Measurements from ENCODE around the gene MACROD2. TPM values are rescaled to one million over a fixed set of nuclear protein-coding genes. Genes with fewer than 3 reads are reported as not detected.

MACROD2 gene
- total RNA-seq, 1 experiment from 2014 or later: 1.4 TPM

DNA sequence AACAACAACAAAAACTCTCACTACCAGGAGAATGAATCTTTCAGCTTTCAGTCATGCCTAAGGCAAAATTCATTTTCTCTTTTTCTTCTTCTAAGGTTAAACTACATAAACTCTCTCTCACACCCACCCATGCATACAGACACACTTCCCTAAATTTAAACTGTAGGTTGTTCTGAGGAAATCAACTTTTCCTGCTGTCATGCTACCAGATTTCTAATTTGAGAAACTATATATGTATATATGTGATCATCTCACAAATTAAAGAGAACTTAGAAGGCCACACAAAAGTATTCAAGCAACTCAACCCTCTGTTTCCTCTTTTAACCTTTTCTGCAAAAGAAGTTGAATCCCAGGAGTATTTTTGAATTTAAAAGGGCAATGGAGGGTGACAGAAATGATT, 2045.4 kb downstream of the MACROD2 start:
- no peaks in the 10 kb centered on the region for H3K36me3 ChIP-seq (ENCODE audit: insufficient read depth, low read length, poor library complexity, severe bottlenecking)
- H3K4me3 ChIP-seq (ENCODE audit: low read depth, low read length, poor library complexity, severe bottlenecking): no peak overlapping the region
- TF ChIP-seq CTCF (conservative IDR thresholded peaks at IDR 0.05; ENCODE audit: low read depth, low read length) (no peak), EZH2 (IDR thresholded peaks at IDR 0.05; ENCODE audit: borderline replicate concordance, low read depth, low read length, poor library complexity, severe bottlenecking) (no peak)
- peaks cover 13% of the 10 kb centered on the region for H3K9me3 ChIP-seq (ENCODE audit: low read depth, low read length, poor library complexity, severe bottlenecking)
- H3K4me1 ChIP-seq (ENCODE audit: insufficient read depth, low read length, poor library complexity, severe bottlenecking): no peaks in the 10 kb centered on the region
- H3K27ac ChIP-seq (ENCODE audit: low read depth, low read length, poor library complexity, severe bottlenecking): no peak overlapping the region
- intact Hi-C loops (cut with micrococcal nuclease; ENCODE audit: unreplicated experiment): no loop called here
- ChIA-PET POLR2A (ENCODE audit: low non-redundant PET) (no interaction called here), CTCF (no interaction called here)
- H3K27me3 ChIP-seq (replicated peaks; ENCODE audit: insufficient read depth, low read depth, low read length, poor library complexity): no peaks in the 10 kb centered on the region
- BruUV-seq (replicated peaks): no TSS peak
- no peak for DNase-seq (ENCODE audit: low spot score)

- Histone ChIP-seq H3K9me3 (ENCODE audit: low read depth, low read length, poor library complexity, severe bottlenecking) (peaks cover 13% of the 10 kb centered on the region), H3K4me1 (ENCODE audit: insufficient read depth, low read length, poor library complexity, severe bottlenecking) (no peaks in the 10 kb centered on the region), H3K27me3 (replicated peaks; ENCODE audit: insufficient read depth, low read depth, low read length, poor library complexity) (no peaks in the 10 kb centered on the region), H3K36me3 (ENCODE audit: insufficient read depth, low read length, poor library complexity, severe bottlenecking) (no peaks in the 10 kb centered on the region), H3K27ac (ENCODE audit: low read depth, low read length, poor library complexity, severe bottlenecking) (no peak overlapping the region), H3K4me3 (ENCODE audit: low read depth, low read length, poor library complexity, severe bottlenecking) (no peak overlapping the region)
- BruUV-seq (replicated peaks): no TSS peak
- no peak for TF ChIP-seq EZH2 (IDR thresholded peaks at IDR 0.05; ENCODE audit: borderline replicate concordance, low read depth, low read length, poor library complexity, severe bottlenecking)
- no peak for TF ChIP-seq CTCF (conservative IDR thresholded peaks at IDR 0.05; ENCODE audit: low read depth, low read length)
- intact Hi-C loops (cut with micrococcal nuclease; ENCODE audit: unreplicated experiment): no loop called here
- ChIA-PET POLR2A (ENCODE audit: low non-redundant PET) (no interaction called here), CTCF (no interaction called here)
- no peak for DNase-seq (ENCODE audit: low spot score)
Measured at GRCh38 chr20:16042731-16043130, 2047.4 kb downstream of the MACROD2 start.

DNA sequence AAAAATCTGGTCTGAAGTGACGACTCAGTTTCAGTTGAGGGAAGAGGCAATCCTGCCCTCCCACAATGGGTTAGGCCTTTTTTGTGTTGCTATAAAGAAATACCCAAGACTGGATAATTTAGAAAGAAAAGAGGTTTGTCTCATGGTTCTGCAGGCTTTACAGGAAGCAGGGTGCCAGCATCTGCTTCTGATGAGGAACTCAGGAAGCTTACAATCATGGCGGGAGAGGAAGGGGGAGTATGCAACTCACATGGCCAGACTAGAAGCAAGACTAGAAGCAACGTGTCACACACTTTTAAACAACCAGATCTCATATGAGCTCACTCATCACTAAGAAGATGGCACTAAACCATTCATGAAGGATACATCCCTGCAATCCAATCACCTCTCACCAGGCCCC, 2048.6 kb downstream of the MACROD2 start:
- H3K27me3 ChIP-seq (replicated peaks; ENCODE audit: insufficient read depth, low read depth, low read length, poor library complexity): no peaks in the 10 kb centered on the region
- H3K4me1 ChIP-seq (ENCODE audit: insufficient read depth, low read length, poor library complexity, severe bottlenecking): no peaks in the 10 kb centered on the region
- ChIA-PET POLR2A (ENCODE audit: low non-redundant PET) (no interaction called here), CTCF (no interaction called here)
- no TSS peak for BruUV-seq (replicated peaks)
- no peak overlapping the region for H3K4me3 ChIP-seq (ENCODE audit: low read depth, low read length, poor library complexity, severe bottlenecking)
- TF ChIP-seq EZH2 (IDR thresholded peaks at IDR 0.05; ENCODE audit: borderline replicate concordance, low read depth, low read length, poor library complexity, severe bottlenecking): no peak
- no peak for TF ChIP-seq CTCF (conservative IDR thresholded peaks at IDR 0.05; ENCODE audit: low read depth, low read length)
- intact Hi-C loops (cut with micrococcal nuclease; ENCODE audit: unreplicated experiment): no loop called here
- no peak overlapping the region for H3K27ac ChIP-seq (ENCODE audit: low read depth, low read length, poor library complexity, severe bottlenecking)
- DNase-seq (ENCODE audit: low spot score): no peak
- H3K36me3 ChIP-seq (ENCODE audit: insufficient read depth, low read length, poor library complexity, severe bottlenecking): no peaks in the 10 kb centered on the region
- H3K9me3 ChIP-seq (ENCODE audit: low read depth, low read length, poor library complexity, severe bottlenecking): peaks cover 12% of the 10 kb centered on the region
